GM11168 (cell line): Measurements from ENCODE around the gene CLIP2.

Experiments used
- in situ Hi-C: fragments of 300-500 bp; cut with MboI; formaldehyde crosslinking; loops from one replicate; pipeline ENCODE4 v1.12.0; 2022; ENCODE audit warnings: low sequenced_read_pairs; ENCODE audit not compliant: unreplicated experiment

Gene CLIP2

DNA sequence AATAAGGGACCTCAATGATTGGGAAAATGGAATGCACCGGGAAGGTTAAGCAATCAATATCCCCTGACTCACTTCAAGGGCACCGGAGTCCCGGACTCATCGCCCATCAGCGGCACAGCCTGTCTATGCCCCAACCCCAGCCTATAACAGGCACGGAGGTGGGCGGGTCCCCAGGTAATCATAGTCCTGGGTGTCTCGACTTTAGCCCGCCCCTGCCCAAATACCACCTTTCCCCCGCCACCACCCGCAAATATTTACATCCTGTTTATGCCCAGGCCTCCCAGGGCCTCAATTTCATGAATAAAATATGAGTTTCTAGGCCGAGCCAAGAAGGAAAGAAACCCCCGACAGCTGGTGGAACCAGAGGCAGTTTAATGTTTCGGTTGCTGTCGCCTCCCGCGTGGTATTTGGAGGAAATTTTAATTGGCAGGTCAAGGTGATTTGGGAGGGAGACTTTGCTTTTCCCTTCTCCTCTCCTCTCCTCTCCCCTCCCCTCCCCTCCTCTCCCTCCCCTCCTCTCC is 19.4 kb upstream of the CLIP2 start:
- in situ Hi-C loops = no loop called here

- in situ Hi-C loops = no loop called here
Measured at GRCh38 chr7:74271742-74272141, 17.5 kb upstream of the CLIP2 start.

GRCh38 chr7:74272305-74273038 is 16.7 kb upstream of the CLIP2 start:
- in situ Hi-C loops = no loop called here

GRCh38 chr7:74275401-74275881 is 13.8 kb upstream of the CLIP2 start:
- in situ Hi-C loops = no loop called here

- in situ Hi-C loops = no loop called here
Measured at GRCh38 chr7:74277636-74278035, 11.6 kb upstream of the CLIP2 start.

DNA sequence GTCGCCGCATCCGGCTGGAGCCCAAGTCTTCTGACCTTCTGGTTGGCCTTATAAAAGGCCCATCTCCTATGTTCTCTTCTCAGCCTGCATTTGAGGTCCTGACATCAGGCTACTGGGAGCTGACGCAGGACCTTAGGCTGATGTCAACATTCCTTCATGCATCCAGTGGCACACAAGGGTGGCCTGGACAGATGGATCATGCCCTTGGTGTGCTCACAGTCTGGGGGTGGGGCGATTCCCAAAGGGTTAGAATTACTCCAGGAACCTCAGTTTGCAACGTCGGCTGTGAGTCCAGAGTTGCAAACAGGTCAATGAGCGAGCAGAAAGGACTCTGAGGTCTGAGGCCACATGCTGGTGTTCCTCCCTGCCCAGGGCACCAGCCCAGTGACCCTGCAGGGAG is 8.2 kb upstream of the CLIP2 start:
- in situ Hi-C loops = no loop called here

DNA sequence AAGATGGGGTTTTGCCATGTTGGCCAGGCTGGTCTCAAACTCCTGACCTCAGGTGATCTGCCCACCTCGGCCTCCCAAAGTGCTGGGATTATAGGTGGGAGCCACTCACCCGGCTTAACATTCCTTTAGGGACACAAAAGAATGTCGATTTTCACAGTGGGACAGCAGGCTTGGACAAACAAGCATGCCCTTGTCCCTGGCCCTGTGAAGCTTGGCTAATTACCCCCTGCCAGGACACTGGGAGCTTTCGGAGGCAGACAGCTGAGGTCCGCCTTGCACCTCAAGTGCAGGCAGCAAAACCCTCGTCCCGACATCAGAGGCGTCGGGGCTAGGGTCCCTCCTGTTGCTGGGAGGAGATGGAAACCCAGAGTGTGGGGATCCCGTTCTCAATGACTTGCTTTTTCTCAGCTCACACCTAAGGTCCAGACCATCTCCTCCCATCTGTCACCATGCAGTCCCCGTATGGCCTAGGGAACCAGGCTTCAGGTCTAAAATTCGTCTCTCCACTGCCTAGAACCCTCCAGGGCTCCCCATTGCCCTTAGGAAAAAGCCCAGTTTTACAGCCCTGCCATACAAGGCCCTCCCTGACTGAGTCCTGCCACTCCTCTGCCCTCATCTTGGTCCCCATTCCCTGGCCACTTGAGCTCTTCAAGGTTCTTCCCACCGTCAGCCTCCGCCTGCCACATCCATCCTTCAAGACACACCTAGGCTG is 6.3 kb upstream of the CLIP2 start:
- in situ Hi-C loops = no loop called here

- in situ Hi-C loops = no loop called here
Measured at GRCh38 chr7:74283858-74284447, 5.3 kb upstream of the CLIP2 start.

DNA sequence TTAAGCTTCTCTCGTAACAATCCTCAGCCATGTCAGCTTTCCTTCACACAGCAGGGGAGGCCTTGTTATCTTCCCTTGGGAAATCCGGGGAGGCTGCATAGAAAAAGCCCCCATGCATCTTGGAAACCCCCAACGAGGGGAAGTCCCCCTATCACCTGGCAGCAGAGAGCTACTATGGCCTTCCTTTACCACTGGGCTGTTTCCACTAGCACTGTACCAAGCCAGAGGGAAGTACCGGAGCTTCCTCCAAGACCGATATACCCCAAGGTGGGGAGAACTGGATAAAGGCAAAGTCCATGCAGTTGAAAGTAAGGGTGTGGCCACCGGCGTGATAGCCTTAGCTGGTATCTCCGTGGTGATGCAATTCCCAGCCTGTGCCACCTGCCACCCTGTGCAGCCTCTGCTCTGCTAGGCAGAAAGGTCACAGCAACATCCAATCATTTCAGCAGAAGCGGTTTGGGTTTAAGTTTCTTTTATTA is 4.4 kb upstream of the CLIP2 start:
- in situ Hi-C loops = no loop called here

DNA sequence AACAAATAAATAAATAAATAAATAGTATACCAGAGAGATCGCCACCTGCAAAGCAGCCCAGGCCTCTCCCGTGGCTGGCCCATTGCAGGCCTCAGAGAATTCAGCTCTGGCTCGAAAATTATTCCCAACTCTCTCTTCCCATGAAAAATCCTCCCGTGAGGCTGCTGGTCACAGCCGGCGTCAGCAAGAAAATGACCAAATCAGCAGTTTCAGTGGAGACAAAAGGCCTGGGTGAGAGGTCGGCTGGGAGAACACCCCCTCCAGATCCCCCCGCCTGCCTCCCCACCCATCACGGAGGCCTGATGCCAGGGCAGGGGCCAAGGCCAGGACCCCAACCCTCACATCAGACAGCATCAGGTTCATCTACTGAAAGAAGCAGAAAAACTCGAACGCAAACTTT is 3.1 kb upstream of the CLIP2 start:
- in situ Hi-C loops = no loop called here

GRCh38 chr7:74287303-74288033 is 1.7 kb upstream of the CLIP2 start:
- in situ Hi-C loops = no loop called here

DNA sequence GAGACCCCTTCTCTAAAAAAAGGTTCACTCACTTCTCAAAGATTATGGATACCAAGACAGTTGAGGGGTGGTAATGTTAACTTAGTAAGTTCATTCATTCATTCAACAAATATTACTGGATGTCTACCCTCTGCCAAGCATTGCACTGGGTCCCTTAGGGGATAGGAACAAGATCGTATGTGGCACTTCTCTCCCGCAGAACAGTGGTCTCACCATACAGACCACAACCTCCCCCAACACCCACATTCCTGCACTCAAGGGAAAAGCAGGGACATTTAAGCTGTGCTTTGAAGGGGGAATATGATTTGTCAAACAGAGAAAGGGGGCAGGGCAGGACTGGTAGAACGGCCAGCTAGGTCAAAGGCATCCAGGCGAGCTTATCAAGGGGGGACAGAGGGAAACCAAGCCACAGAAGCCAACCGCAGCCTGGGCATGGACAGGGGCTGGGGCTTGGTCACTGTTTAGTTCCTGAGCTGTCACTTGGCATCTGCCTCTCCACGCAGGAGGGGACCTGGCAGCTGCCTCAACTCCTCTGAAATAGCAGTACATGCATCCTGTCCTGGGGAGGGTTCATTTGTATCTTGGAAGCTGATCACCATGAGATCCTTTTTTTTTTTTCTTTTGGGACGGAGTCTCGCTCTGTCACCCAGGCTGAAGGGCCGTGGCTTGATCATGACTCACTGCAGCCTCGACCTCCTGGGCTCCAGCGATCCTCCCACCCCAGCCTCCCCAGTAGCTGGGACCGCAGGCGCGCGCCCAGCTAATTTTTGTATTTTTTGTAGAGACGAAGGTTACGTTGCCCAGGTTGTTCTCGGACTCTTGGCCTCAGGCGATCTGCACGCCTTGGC is 949 bp upstream of the CLIP2 start:
- in situ Hi-C loops = no loop called here

DNA sequence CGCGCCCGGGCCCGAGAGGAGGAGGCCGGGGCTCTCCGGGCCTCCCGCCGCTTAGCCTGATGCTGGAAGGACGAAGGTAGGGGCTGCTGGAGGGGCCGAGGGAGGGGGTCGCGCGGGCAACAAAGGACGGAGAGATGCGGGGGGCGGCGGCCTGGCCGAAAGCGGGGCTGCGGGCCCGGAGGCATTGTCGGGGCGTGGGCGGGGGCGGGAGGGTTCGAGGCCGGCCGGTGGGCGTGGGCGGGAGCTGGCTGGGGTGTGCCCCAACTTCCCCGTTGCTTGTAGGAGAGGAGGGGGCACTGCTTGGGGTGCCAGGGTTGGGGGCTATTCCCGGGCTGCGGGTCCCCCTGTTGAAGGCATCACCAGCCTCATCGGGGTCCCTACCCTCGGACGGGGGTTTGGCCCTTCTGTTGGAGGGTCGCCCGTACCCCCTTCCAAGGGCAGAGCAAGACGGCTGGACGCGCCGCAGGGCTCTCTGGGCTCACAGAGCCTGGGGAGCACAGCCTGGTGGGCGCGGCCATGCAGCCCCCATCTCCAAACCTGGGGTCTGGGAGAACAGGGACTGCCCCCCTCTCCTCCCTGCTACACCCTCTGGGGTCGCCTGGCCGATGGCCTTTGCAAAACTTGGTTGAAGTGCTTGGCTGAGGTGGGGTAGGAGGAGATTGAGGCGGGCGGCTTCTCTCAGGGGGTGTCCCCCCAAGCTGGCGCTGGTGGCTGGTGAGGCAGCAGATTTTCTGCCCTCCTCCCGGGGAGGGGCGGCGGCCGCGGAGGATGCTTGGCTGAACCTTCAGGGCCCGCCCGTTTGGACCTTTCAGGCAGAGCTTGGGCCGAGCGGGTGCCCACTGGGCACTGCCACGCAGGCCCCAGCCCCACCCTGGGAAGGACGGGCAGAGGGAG is 699 bp downstream of the CLIP2 start:
- in situ Hi-C loops = no loop called here

- in situ Hi-C loops = no loop called here
Measured at GRCh38 chr7:74290553-74290950, 1.3 kb downstream of the CLIP2 start.

GRCh38 chr7:74290981-74291441 is 1.8 kb downstream of the CLIP2 start:
- in situ Hi-C loops = no loop called here

DNA sequence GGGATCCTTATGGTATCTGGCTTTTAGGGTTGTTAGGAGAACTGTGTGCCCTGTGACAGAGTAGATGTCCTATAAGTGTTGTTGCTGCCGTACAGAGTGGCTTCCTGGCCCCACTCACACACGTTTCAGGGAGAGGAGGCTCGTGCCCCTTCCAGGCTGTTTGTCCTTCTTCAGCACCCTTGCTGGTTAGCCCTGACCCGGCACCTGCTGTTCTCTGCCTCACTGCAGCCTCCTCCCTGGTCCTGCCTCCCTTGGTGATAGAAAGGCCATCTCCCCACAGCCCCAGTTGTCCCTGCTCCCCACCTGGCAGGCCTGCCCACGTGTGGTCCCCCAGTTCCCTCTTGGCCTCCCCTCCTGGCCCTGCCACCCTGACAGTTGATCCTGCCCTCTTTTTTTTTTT is 2.3 kb downstream of the CLIP2 start:
- in situ Hi-C loops = no loop called here

DNA sequence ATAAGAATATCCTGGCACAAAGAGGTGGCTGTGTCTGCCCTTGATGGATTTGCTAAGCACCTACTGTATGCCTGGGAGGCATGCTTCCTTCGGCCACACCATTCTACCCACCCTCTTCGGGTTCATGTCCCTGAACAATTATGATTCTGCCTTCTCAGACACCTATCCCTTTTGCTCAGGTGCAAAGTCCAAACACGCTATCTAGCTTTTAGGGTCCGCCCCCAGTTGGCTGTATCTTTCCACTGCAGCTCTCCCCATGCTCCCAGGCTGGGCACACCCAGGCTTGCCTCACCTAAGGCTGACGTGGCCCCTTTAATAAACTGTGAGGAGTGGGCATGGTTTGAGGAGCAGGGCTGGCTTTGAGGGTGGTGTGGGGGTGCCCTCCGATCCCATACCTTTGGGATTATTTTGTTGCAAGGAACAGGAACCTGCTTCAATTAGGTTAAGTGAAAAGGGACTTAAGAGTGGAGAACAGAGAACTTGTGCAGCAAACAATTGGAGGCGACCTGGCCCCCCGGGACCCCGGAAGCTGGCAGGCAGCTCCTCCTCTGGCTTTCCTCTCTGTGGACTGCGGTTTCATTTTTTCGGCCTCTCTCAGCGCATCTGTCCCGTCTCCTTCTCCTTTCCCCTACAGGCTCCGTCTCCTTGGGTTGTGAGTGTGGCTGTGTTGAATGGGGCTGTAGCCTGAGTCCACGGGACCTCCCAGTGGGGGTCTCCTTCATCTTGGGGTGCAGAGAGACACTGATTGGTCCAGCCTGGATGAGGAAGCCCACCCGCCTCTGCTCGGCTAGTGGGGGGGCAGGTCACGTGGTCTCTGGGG is 3.8 kb downstream of the CLIP2 start:
- in situ Hi-C loops = no loop called here

GRCh38 chr7:74293577-74293908 is 4.3 kb downstream of the CLIP2 start:
- in situ Hi-C loops = no loop called here
